K562 (cell line): ENCODE results near the gene MRRF. TPM values are rescaled to one million over a fixed set of nuclear protein-coding genes. Genes with fewer than 3 reads are reported as not detected.
A peak's percentile ranks its signal among the peaks of the same experiment; 100 is the strongest.

Experiments
- ATF1 ChIP-seq, 2 experiments: fragments of 450-650 bp in 1 of 2; IDR thresholded peaks; 2 replicates each; pipeline ENCODE4 v1.6.1; 2016; ENCODE audit warnings: missing compliant biosample characterization in 1 of 2, missing genetic modification characterization in 1 of 2
- ATF3 ChIP-seq, 2 experiments: fragments of 450-650 bp in 1 of 2; sonication (generic) in 1 of 2; formaldehyde crosslinking in 1 of 2; IDR thresholded peaks in 1 of 2; conservative IDR thresholded peaks in 1 of 2; 2 replicates each; pipeline versions ENCODE4 v1.6.1 to v1.8.1; 2016 to 2023; ENCODE audit warnings: mild to moderate bottlenecking in 2 of 2, moderate library complexity in 2 of 2, inconsistent platforms in 1 of 2, missing genetic modification reagents in 1 of 2
- DDX20 ChIP-seq: fragments of 450-650 bp; IDR thresholded peaks from 2 replicates; pipeline ENCODE4 v1.6.1; 2016; ENCODE audit warnings: missing genetic modification characterization, low read depth, mild to moderate bottlenecking, missing compliant biosample characterization, moderate library complexity
- DPF2 ChIP-seq: fragments of 450-650 bp; IDR thresholded peaks from 2 replicates; pipeline ENCODE4 v1.6.1; 2016
- ELF1 ChIP-seq: fragments of 200-800 bp; sonication (Bioruptor generic); IDR thresholded peaks from 2 replicates; pipeline ENCODE4 v1.6.1; 2016; ENCODE audit warnings: missing genetic modification characterization, missing compliant biosample characterization
- HDGF ChIP-seq: fragments of 450-650 bp; IDR thresholded peaks from 2 replicates; pipeline ENCODE4 v1.6.1; 2016
- POLR2B ChIP-seq: fragments of 450-650 bp; IDR thresholded peaks from 2 replicates; pipeline ENCODE4 v1.6.1; 2018; ENCODE audit warnings: low read depth; ENCODE audit not compliant: partially characterized antibody
- SMARCE1 ChIP-seq: fragments of 450-650 bp; IDR thresholded peaks from 2 replicates; pipeline ENCODE4 v1.7.1; 2016; ENCODE audit warnings: mild to moderate bottlenecking
- ZBTB43 ChIP-seq: sonication (generic); formaldehyde crosslinking; IDR thresholded peaks from 2 replicates; pipeline ENCODE4 v1.8.0; 2023; ENCODE audit warnings: mild to moderate bottlenecking, missing genetic modification reagents
- ZBTB49 ChIP-seq: sonication (generic); formaldehyde crosslinking; IDR thresholded peaks from 2 replicates; pipeline ENCODE4 v1.8.0; 2022; ENCODE audit warnings: missing genetic modification reagents, mild to moderate bottlenecking, borderline replicate concordance
- ZC3H11A ChIP-seq: IDR thresholded peaks from 2 replicates; pipeline ENCODE4 v1.6.1; 2012; ENCODE audit warnings: low read depth, low read length, improper control_type of control experiment
- ZNF140 ChIP-seq: fragments of 250-450 bp; sonication (Bioruptor Pico); IDR thresholded peaks from 2 replicates; pipeline ENCODE4 v1.8.0; 2021; ENCODE audit warnings: moderate library complexity, mild to moderate bottlenecking, inconsistent platforms
- ZNF407 ChIP-seq: fragments of 450-650 bp; IDR thresholded peaks from 2 replicates; pipeline ENCODE4 v1.6.1; 2016; ENCODE audit warnings: low read depth
- ZNF511 ChIP-seq: sonication (generic); formaldehyde crosslinking; IDR thresholded peaks from 2 replicates; pipeline ENCODE4 v1.8.0; 2022; ENCODE audit warnings: mild to moderate bottlenecking, missing genetic modification reagents
- polyA plus RNA-seq, 8 experiments: library from polyadenylated mRNA; depleted of rRNA in 4 of 8; stranded (reverse) in 5 of 8; unstranded in 3 of 8; fragments of >200 nt; fragmentation: Nextera tagmentation in 2 of 8; fragmentation: Illumina TruSeq in 1 of 8; extraction: Ambion mirVana in 2 of 8; extraction: Trizol in 1 of 8; gene quantifications; 2 replicates each; pipeline versions ENCODE4 v1.2.1 to v1.2.3, GENCODE V29; 2011 to 2014; ENCODE audit warnings: inconsistent platforms in 1 of 8, missing spikeins in 1 of 8
- total RNA-seq, 7 experiments: library from RNA; depleted of rRNA in 6 of 7; stranded (reverse); fragments of >200 nt in 6 of 7; fragmentation: Illumina TruSeq in 2 of 7; extraction: Trizol in 2 of 7; gene quantifications; 2 replicates each; pipeline versions ENCODE4 v1.2.1 to v1.2.3, GENCODE V29; 2011 to 2021; ENCODE audit warnings: low replicate concordance in 1 of 7

MRRF gene
- total and polyA plus RNA-seq, 9 of the 15 experiments (the other 6 are each of a cell fraction or from before 2014, with no cell fraction given) = 55.0 to 105 (median 81.2) TPM

GRCh38 chr9:122331523-122331927 lies 66.8 kb downstream of the MRRF start (continued):
- TF ChIP-seq ZC3H11A (no peak), ZBTB49 (CRISPR knock-in tag) (no peak), ZNF511 (CRISPR knock-in tag) (no peak), DDX20 (tag) (no peak), HDGF (peak; percentile 73; the same call in 1 of the 2 replicates), ATF1 (CRISPR knock-in tag; IDR thresholded peaks at IDR 0.05) (no peak), ATF1 (tag; IDR thresholded peaks at IDR 0.05) (no peak), POLR2B (peak; percentile 38), ELF1 (no peak), ATF3 (IDR thresholded peaks at IDR 0.05) (peak; percentile 40; the same call in 1 of the 2 replicates), ATF3 (CRISPR knock-in tag; conservative IDR thresholded peaks at IDR 0.05) (no peak), ZNF140 (CRISPR knock-in tag) (no peak), ZBTB43 (CRISPR knock-in tag) (no peak), ZNF407 (0 out of 2 replicates have a peak, but pooled peaks have one; percentile 37), SMARCE1 (peak; percentile 9; the same call in 1 of the 2 replicates), DPF2 (no peak; the same call in 1 of the 2 replicates)
